Muscle layer of colon (tissue), 2 donors: ENCODE results near the gene VSTM4.

Source experiments
- H3K27ac ChIP-seq: one replicate; pipeline ENCODE4 v1.7.0; 2013; ENCODE audit warnings: low read depth, mild to moderate bottlenecking, low read length, moderate library complexity
- H3K27me3 ChIP-seq, 2 donors: one replicate each; pipeline ENCODE4 v1.7.0; 2013; ENCODE audit warnings: low read length in 2 of 2, mild to moderate bottlenecking in 2 of 2; ENCODE audit not compliant: insufficient read depth in 2 of 2, control insufficient read depth in 1 of 2
- H3K36me3 ChIP-seq: one replicate; pipeline ENCODE4 v1.7.0; 2013; ENCODE audit warnings: mild to moderate bottlenecking, low read length; ENCODE audit not compliant: insufficient read depth
- H3K4me1 ChIP-seq: one replicate; pipeline ENCODE4 v1.7.0; 2013; ENCODE audit warnings: mild to moderate bottlenecking, low read length; ENCODE audit not compliant: insufficient read depth
- H3K4me3 ChIP-seq, 2 donors: one replicate each; pipeline ENCODE4 v1.7.0; 2013; ENCODE audit warnings: low read length in 2 of 2, low read depth in 1 of 2, mild to moderate bottlenecking in 1 of 2, moderate library complexity in 1 of 2
- H3K9ac ChIP-seq: one replicate; pipeline ENCODE4 v1.7.0; 2013; ENCODE audit warnings: low read length
- H3K9me3 ChIP-seq: one replicate; pipeline ENCODE4 v1.7.0; 2013; ENCODE audit warnings: mild to moderate bottlenecking, low read length
- donor health status: abdominal sarcoma.
- donor health status: Adenocarcinoma of cecum.

The VSTM4 gene

GRCh38 chr10:49140304-49141177 is 25.2 kb upstream of the VSTM4 start:
- no peak overlapping the region for H3K9ac ChIP-seq
- no peaks in the 10 kb centered on the region for H3K4me1 ChIP-seq
- no peaks in the 10 kb centered on the region for H3K36me3 ChIP-seq
- no peaks in the 10 kb centered on the region for H3K9me3 ChIP-seq
- H3K4me3 ChIP-seq: no peak overlapping the region
- no peak overlapping the region for H3K27ac ChIP-seq
- H3K27me3 ChIP-seq: no peaks in the 10 kb centered on the region

- Histone ChIP-seq H3K36me3 (no peaks in the 10 kb centered on the region), H3K4me3 (no peak overlapping the region), H3K9ac (no peak overlapping the region), H3K27ac (no peak overlapping the region), H3K27me3 (no peaks in the 10 kb centered on the region), H3K9me3 (no peaks in the 10 kb centered on the region), H3K4me1 (no peaks in the 10 kb centered on the region)
Measured at GRCh38 chr10:49139846-49140195, 24.5 kb upstream of the VSTM4 start.

GRCh38 chr10:49139028-49139845 is 23.9 kb upstream of the VSTM4 start:
- Histone ChIP-seq H3K9ac (no peak overlapping the region), H3K27ac (no peak overlapping the region)

GRCh38 chr10:49138361-49138891 is 23.1 kb upstream of the VSTM4 start:
- H3K9me3 ChIP-seq: no peaks in the 10 kb centered on the region
- H3K4me3 ChIP-seq: no peak overlapping the region
- no peaks in the 10 kb centered on the region for H3K4me1 ChIP-seq
- H3K27me3 ChIP-seq: no peaks in the 10 kb centered on the region
- H3K27ac ChIP-seq: no peak overlapping the region
- no peak overlapping the region for H3K9ac ChIP-seq
- H3K36me3 ChIP-seq: no peaks in the 10 kb centered on the region

More at GRCh38 chr10:49139028-49139845, 23.9 kb upstream of the VSTM4 start:
- Histone ChIP-seq H3K4me1 (no peaks in the 10 kb centered on the region), H3K9me3 (no peaks in the 10 kb centered on the region), H3K27me3 (no peaks in the 10 kb centered on the region), H3K4me3 (no peak overlapping the region), H3K36me3 (no peaks in the 10 kb centered on the region)

GRCh38 chr10:49136525-49136924 is 21.2 kb upstream of the VSTM4 start:
- Histone ChIP-seq H3K27ac (no peak overlapping the region), H3K9me3 (no peaks in the 10 kb centered on the region), H3K36me3 (no peaks in the 10 kb centered on the region), H3K4me1 (no peaks in the 10 kb centered on the region), H3K4me3 (no peak overlapping the region), H3K9ac (no peak overlapping the region), H3K27me3 (no peaks in the 10 kb centered on the region)

- Histone ChIP-seq H3K27ac (no peak overlapping the region), H3K36me3 (no peaks in the 10 kb centered on the region), H3K9ac (no peak overlapping the region), H3K27me3 (no peaks in the 10 kb centered on the region), H3K4me3 (no peak overlapping the region), H3K9me3 (no peaks in the 10 kb centered on the region), H3K4me1 (no peaks in the 10 kb centered on the region)
Measured at GRCh38 chr10:49135575-49136313, 20.4 kb upstream of the VSTM4 start.

GRCh38 chr10:49134327-49134726 is 19.0 kb upstream of the VSTM4 start:
- Histone ChIP-seq H3K9me3 (no peaks in the 10 kb centered on the region), H3K9ac (no peak overlapping the region), H3K4me1 (no peaks in the 10 kb centered on the region), H3K27ac (no peak overlapping the region), H3K27me3 (no peaks in the 10 kb centered on the region), H3K36me3 (no peaks in the 10 kb centered on the region), H3K4me3 (no peak overlapping the region)

GRCh38 chr10:49133706-49134248 is 18.5 kb upstream of the VSTM4 start, which contains the start of gene FAM170B:
TSS of gene FAM170B (minus strand) at chr10:49134021. CDS start at chr10:49133918, 103 bp downstream.
- Histone ChIP-seq H3K4me1 (no peaks in the 10 kb centered on the region), H3K9me3 (no peaks in the 10 kb centered on the region), H3K27me3 (no peaks in the 10 kb centered on the region), H3K36me3 (no peaks in the 10 kb centered on the region), H3K27ac (no peak within 1 kb of the TSS), H3K9ac (no peak within 1 kb of the TSS), H3K4me3 (no peak within 1 kb of the TSS)

- H3K27me3 ChIP-seq: no peaks in the 10 kb centered on the region
- H3K4me3 ChIP-seq: no peak overlapping the region
- H3K9ac ChIP-seq: no peak overlapping the region
- H3K27ac ChIP-seq: no peak overlapping the region
- no peaks in the 10 kb centered on the region for H3K4me1 ChIP-seq
- no peaks in the 10 kb centered on the region for H3K9me3 ChIP-seq
- H3K36me3 ChIP-seq: no peaks in the 10 kb centered on the region
Measured at GRCh38 chr10:49132362-49132737, 17.0 kb upstream of the VSTM4 start.

GRCh38 chr10:49131507-49132361 is 16.4 kb upstream of the VSTM4 start:
- no peaks in the 10 kb centered on the region for H3K27me3 ChIP-seq
- no peaks in the 10 kb centered on the region for H3K9me3 ChIP-seq
- no peak overlapping the region for H3K27ac ChIP-seq
- H3K36me3 ChIP-seq: no peaks in the 10 kb centered on the region
- no peak overlapping the region for H3K9ac ChIP-seq
- no peaks in the 10 kb centered on the region for H3K4me1 ChIP-seq
- H3K4me3 ChIP-seq: no peak overlapping the region
